Activated CD8-positive, alpha-beta memory T cell treated with anti-CD3 and anti-CD28 coated beads for 36 hours (primary cell): ENCODE measurements around the gene AGBL3. TPM values are rescaled to one million over a fixed set of nuclear protein-coding genes. Genes with fewer than 3 reads are reported as not detected.
"Not testable (repeated sequence)": the region's sequence is repeated elsewhere in the genome, so short reads cannot be mapped to it uniquely, and the experiment has no call there.

Experiments used
- CTCF ChIA-PET: fragments of 350-600 bp; sonication (Branson Sonifier 250); formaldehyde crosslinking; loops from one replicate; lab custom pipeline; 2021; ENCODE audit warnings: antibody characterized with exemption; lab: Charles Lee
- POLR2A ChIA-PET: fragments of 350-600 bp; sonication (Branson Sonifier 250); formaldehyde crosslinking; loops from one replicate; lab custom pipeline; 2021; ENCODE audit warnings: antibody characterized with exemption; lab: Charles Lee
- total RNA-seq, 2 experiments: library from RNA; stranded (reverse); gene quantifications; one replicate each; pipeline ENCODE4 v1.2.3, GENCODE V29; 2021

AGBL3 gene
- total RNA-seq, 2 experiments from 2014 or later = 2.2 to 3.4 TPM

DNA sequence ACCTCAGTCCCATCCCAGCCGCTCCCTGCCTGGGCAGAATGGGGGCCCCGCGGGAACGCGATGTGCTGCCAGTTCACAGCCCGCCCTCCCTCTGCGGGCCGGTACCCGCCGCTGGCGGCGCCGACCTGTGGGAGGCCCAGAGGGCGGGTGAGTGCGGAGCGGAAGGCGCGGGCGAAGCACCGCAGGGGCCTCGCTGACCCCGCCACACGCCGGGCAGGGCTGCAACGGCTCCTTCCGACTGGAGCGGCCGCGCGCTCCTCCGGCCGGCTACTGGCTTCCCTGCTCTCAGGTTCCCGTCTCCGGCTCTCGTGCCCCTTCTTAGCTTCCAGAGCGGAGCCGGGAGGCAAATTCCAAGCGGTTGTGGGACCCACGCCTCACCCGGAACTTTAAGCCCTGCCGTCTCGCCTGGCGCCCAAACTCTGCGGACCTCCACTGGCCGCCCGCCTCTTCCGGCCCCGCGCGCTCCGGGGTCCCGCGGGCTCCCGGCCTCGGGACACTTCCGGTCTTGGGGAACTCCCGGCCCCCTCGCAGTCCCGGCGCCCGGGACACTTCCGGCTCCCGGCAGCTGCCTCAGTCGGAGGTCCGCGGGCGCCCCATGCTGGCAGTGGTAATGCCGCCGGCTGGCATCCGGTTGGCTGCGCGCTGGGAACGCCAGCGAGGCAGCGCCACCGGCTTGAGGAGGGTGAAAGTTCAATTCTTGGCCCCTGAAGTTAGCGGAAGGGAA is 184.1 kb downstream of the AGBL3 start, which contains the start of gene CYREN:
Gene CYREN, minus strand, starts transcription at position 434 of the 724 bp plus-strand sequence. CDS start 1,785 bp downstream, outside the sequence.
- POLR2A ChIA-PET = interaction anchor here (1.0 to 4.2 kb wide), 5 partner anchors 10 to 184 kb away, joined by 3 to 23 read pairs (median 12); partner anchors contain the start of genes AGBL3, TMEM140 and WDR91
- CTCF ChIA-PET = interaction anchor here (0.7 to 3.2 kb wide), 16 partner anchors 8 to 738 kb away, joined by 3 to 24 read pairs (median 4); partner anchors contain the start of genes AGBL3, TMEM140 and WDR91

DNA sequence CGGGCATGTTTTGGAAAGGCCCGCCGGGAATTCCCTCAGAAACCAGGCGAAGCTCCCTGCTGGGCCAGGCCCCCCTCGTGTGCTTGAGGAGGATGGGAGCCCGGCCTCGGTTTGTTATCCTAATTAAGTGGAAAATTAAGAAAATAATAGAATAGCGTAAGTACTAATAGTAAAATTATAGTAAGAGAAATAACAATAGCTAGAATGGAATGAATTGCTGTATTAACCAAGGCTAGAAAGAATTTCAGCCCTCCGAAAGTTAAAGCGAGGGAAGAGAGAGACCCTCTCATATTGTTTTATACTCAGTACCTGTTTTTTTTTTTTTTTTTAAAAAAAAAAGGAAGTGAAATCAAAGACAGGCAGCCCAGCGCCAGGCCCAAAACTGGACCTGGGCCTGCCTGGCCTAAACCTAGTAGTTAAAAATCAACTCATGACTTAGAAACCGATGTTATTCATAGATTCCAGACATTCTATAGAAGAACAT is 184.7 kb downstream of the AGBL3 start:
- CTCF ChIA-PET = interaction anchor here (0.7 to 3.2 kb wide), 14 partner anchors 9 to 738 kb away, joined by 3 to 24 read pairs (median 3); partner anchors contain the start of genes AGBL3, TMEM140 and WDR91
- POLR2A ChIA-PET = interaction anchor here (1.4 to 4.2 kb wide), 3 partner anchors 20 to 184 kb away, joined by 4 to 23 read pairs (median 12); partner anchors contain the start of genes AGBL3 and TMEM140

DNA sequence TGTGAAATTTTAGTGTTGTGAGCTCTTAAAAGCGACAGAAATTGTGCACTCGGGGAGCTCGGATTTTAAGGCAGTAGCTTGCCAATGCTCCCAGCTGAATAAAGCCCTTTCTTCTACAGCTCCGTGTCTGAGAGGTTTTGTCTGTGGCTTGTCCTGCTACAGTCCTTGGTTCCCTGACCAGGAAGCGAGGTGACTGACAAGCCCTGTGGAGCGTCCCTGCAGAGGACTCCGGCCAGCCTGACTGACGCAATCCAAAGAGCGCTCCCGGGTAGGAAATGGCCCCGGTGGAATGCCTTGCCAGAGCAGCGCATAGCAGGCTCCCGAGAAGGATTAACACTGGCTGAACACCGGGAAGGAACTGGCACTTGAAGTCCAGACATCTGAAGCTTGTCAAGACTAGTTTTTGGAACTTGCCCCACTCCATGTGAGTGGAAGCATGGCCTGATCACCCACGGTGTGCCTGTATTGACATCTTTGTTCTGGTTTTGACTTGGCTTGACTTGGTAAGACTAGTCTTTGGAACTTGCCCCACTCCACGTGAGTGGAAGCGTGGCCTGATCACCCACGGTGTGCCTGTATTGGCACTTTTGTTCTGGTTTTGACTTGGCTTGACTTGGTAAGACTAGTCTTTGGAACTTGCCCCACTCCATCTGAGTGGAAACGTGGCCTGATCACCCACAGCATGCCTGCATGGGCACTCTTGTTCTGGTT is 185.4 kb downstream of the AGBL3 start:
- ChIA-PET POLR2A (interaction anchor here (1.4 to 4.2 kb wide), 2 partner anchors 20 to 24 kb away, joined by 4 to 23 read pairs; partner anchors contain the start of gene TMEM140), CTCF (interaction anchor here (0.6 to 3.2 kb wide), 7 partner anchors 20 to 186 kb away, joined by 3 to 24 read pairs (median 3); partner anchors contain the start of genes AGBL3 and WDR91)

DNA sequence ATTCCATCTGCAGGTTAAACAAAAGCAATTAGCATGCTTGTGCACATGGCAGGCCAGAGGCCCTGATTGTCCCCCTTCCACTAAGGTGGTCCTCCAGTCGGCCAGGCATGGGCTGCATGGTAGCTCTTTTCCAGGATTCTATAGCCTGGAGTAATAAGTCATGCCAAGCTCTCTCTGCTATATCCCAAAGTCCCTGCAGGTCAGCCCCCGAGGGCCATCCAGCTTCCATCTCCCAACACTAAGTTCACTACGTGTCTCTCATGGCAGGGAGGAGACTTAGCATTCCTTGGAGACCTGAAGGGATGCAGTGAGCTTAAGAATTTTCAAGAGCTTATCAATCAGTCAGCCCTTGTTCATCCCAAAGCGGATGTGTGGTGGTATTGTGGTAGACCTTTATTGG is 187.6 kb downstream of the AGBL3 start:
- CTCF ChIA-PET = interaction anchor here (1.1 kb wide), 1 partner anchor 187 kb away, joined by 3 read pairs; the partner anchor contains the start of gene AGBL3
- POLR2A ChIA-PET = not testable (repeated sequence)

DNA sequence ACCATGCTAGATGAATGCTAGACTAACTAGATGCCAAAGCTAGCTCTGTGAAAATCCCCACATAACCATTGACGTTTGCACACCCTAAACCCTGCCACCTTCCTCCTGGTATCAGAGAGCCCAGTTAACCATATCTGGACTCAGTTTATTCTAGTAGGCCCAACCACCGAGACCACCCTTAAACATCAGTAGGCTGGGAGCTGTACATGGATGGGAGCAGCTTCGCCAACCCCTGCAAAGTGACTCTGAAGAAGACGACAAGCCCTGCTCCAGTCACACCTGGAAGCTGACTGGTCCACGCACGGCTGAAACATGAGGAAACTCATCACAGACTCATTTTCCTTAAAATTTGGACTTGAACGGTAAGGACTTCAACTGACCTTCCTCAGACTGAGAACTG is 188.6 kb downstream of the AGBL3 start:
- POLR2A ChIA-PET = no interaction called here
- CTCF ChIA-PET = no interaction called here

DNA sequence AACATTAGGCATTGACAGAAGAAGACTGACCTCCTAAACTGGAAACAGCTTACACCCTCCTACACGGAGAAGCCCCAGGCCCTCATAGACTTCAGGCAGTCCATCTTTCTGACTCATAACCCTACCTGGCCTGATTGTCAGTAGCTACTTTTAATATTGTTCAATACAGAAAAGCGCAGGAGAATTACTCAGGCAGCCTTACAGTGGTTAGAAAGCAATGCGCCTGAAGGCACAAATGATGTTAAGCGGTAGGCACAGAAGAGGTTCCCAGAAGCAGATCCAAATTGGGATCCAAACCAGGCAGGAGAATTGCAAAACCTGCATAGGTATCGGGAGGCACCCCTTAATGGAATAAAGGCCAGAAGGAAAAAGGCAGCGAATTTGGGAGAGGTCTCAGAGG is 189.6 kb downstream of the AGBL3 start:
- POLR2A ChIA-PET = no interaction called here
- CTCF ChIA-PET = no interaction called here

DNA sequence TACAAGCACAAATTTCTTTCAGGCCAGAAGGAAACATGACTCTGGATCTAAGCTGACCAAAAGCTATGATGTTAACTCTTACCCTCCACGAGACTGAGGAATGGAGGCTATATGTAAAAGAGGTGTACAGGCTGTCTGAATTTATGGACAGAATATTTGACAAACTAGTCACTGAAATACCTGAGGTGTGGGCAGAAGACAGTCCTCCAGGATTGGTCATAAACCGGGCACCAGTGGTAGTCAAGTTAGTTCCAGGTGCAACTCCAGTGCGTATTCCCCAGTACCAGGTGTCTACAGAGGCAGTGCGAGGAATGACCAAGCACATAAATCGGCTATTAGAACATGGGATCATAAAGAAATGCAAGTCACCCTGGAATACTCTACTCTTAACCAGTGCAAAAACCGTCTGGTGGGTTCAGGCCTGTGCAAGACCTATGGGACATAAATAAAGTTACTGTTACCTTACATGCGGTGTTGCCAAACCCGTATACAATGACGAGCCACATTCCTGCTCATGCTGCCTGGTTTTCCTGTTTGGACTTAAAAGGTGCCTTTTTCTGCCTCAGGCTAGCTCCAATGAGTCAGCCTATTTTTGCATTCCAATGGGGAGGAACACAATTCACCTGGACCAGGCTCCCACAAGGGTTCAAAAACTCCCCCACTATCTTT is 190.9 kb downstream of the AGBL3 start:
- ChIA-PET POLR2A (no interaction called here), CTCF (no interaction called here)

DNA sequence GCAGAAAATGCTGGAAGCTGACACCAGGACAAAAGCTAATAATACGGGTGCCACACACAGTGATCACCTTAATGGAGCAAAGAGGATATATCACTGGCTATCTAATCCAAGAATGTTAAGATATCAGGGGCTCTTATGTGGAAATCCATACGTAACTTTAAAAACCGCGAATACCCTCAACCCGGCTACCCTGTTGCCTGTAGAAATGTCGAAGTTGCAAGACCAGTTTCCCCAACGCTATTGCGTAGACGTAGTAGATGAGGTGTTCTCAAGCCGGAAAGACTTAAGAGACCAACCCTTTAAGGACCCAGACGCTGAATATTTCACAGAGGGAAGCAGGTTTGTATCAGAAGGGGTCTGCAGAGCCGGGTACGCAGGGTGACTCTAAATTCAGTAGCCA is 192.1 kb downstream of the AGBL3 start:
- ChIA-PET CTCF (no interaction called here), POLR2A (interaction anchor here (0.6 kb wide), 1 partner anchor 427 kb away, joined by 3 read pairs; no protein-coding TSS in a partner anchor)

DNA sequence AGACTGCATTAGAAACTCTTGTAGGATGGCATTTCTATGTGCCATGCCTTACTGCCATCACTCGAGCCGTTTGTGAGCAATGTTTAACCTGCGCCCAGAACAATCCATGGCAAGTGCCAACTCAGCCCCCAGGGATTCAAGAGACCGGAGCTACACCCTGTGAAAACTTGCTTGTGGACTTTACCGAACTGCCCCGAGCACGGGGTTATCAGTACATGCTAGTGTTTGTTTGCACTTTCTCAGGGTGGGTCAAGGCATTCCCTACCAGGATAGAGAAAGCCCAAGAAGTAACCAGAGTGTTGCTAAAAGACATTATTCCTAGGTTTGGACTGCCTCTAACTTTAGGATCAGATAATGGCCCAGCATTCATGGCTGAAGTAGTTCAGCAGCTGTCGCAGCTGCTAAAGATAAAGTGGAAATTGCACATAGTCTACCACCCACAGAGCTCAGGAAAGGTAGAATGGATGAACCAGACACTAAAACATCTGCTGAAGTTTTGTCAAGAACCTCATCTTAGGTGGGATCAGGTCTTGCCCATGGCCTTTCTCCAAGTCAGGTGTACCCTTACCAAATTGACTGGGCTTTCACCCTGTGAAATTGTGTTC is 193.1 kb downstream of the AGBL3 start:
- ChIA-PET CTCF (no interaction called here), POLR2A (no interaction called here)

DNA sequence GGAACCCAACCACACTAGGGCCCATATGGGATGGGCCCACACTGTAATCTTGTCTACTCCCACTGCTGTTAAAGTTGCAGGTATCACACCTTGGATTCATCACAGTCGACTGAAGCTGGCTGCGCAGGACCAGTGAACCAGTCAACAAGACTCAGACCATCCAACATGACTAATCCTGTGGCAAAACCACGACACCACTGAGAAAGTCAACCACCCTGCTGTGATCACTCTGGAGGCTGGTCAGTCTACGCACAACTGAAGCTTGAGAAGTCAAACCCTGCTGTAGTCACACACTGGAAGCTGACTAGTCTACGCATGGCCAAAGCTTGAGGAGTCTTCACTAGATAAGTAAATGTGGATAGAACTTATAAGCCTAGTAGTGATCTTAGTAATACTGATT is 193.8 kb downstream of the AGBL3 start:
- CTCF ChIA-PET = no interaction called here

DNA sequence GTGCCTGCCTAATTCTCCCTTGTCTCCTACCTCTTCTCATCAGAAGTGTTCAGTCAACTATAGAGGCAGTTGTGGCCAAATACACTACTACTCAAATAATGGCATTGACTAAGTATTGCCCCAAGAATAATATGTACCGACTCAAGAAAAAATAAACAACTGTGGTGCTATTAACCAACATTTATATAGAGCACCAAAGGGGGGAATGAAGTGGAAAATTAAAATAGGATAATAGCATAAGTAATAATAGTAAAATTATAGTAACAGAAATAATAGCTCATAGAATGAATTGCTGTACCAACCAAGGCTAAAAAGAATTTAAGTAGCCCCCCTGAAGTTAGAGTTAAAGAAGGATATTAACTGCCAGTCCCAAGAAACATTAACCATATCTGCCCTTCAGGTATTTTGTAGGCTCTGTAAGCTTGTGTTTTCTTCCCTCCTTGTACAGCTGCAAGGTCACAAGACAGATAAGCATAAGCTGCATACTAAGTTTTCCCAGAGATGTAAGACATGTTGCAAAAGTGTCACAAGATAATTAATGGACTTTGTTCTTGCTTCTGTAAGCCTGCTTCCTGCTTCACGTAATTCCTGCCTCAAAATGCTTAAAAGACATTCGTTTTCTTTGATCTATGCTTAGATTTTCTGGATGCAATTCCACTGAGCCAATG is 195.1 kb downstream of the AGBL3 start:
- ChIA-PET CTCF (no interaction called here), POLR2A (no interaction called here)

More for the DNA sequence above, 193.8 kb downstream of the AGBL3 start:
- POLR2A ChIA-PET = no interaction called here

DNA sequence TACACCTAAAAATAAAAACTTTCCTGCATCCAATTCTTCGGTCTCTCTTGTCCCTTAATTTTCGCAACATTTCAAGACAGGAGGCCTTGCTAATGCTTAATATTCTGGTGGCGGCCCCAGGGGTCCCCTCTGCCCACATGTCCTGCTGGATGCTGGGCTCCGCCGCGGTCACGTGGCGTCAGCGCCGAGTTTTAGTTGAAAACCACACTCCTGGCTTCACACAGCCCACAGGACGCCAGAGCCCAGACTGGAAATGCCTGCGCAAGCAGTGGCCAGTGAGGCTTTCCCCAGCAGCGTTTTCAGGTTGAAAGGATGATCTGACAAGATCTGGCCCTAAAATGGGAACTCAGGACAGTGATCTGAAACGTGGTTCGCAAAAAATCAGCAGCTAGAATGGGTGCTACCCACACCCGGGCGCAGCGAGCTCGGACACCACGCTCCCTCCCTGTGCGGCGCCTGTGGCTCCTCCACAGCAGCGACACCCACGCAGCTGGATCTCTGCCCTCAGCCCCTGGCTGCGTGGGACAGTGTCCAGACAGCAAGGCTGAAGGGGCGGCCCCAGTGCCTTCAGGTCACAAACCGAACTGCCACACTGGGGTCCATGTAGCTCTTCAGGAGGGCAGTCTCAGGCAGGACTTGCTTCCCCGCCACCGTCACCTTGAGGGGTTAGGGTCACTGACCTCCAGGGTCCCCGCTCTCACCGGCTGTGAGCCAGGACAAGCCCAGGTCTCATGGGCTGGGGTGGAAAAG is 195.8 kb downstream of the AGBL3 start:
- POLR2A ChIA-PET = no interaction called here
- CTCF ChIA-PET = no interaction called here

DNA sequence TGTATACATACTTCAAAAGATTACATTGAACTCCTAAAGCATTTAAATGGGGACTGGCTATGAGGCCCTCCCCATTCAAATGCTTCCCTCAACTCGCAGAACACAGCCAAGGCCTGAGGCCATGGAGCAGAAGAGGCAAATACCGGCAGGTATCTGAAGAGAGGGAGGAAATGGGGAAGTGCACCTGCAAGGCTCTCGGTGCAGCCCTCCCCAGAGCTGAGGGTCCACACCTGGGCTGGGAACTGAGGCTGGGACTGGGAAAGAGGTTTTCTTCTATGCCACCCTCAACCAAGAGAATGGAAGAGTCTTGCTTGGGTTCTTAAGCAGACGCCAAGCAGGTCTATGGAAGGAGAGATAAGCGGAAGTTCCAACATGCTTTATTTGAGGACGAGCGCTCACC is 197.2 kb downstream of the AGBL3 start:
- POLR2A ChIA-PET = no interaction called here

DNA sequence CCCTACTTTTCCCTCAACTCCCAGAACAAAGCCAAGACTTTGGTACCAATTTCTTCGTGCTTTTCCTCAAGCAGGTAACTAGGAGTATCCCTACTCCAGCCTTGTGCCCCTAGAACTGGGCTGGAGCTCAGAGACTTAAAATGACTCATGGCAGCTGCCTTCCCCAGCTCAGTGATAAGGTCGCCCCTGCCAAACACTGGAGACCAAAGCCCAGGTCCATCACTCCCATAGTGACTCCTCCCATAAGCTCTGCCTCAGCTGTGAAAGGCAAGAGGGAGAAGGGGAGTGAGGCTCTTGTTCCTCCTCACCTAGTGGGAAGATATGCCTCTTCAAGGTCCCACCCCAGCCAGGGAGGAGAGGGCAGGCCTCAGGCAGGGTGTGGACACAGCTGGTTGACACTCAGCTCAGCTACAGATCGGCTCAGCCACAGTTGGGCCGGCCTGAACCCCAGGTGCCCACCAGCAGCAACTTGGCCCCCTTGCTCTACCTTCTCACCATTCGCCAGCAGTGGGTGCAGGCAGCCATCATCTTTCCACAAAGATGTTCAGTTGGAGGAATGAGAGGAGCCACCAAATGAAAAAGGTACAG is 198.0 kb downstream of the AGBL3 start:
- POLR2A ChIA-PET = no interaction called here
- CTCF ChIA-PET = interaction anchor here (1.1 kb wide), 1 partner anchor 13 kb away, joined by 3 read pairs; no protein-coding TSS in a partner anchor

More for the DNA sequence above, 197.2 kb downstream of the AGBL3 start:
- CTCF ChIA-PET = interaction anchor here (1.1 kb wide), 1 partner anchor 12 kb away, joined by 3 read pairs; no protein-coding TSS in a partner anchor
